HG02588 (cell line): Measurements from ENCODE around the gene TLE5.
"Not testable (repeated sequence)": the region's sequence is repeated elsewhere in the genome, so short reads cannot be mapped to it uniquely, and the experiment has no call there.

Experiments
- ATAC-seq: cut with Tn5 transposase; IDR thresholded peaks from one replicate; pipeline ENCODE4 v1.9.1; 2021; ENCODE audit warnings: mild to moderate bottlenecking, moderate library complexity; ENCODE audit not compliant: unreplicated experiment

TLE5 gene

GRCh38 chr19:3045885-3046697 lies 16.2 kb downstream of the TLE5 start:
- no peak for ATAC-seq

GRCh38 chr19:3045191-3045590 lies 17.1 kb downstream of the TLE5 start:
- no peak for ATAC-seq

- no peak for ATAC-seq
Observed at GRCh38 chr19:3042621-3043267, 19.6 kb downstream of the TLE5 start.

- ATAC-seq = no peak
Observed at GRCh38 chr19:3041761-3042620, 20.3 kb downstream of the TLE5 start.

GRCh38 chr19:3041327-3041726 lies 21.0 kb downstream of the TLE5 start:
- ATAC-seq = no peak

- ATAC-seq = no peak
Observed at GRCh38 chr19:3039641-3040077, 22.6 kb downstream of the TLE5 start.

GRCh38 chr19:3039125-3039524 lies 23.2 kb downstream of the TLE5 start:
- no peak for ATAC-seq

GRCh38 chr19:3038214-3038613 lies 24.1 kb downstream of the TLE5 start:
- ATAC-seq = no peak

GRCh38 chr19:3036977-3037544 lies 25.2 kb downstream of the TLE5 start:
- ATAC-seq = not testable (repeated sequence)

GRCh38 chr19:3036119-3036976 lies 25.9 kb downstream of the TLE5 start:
- ATAC-seq = no peak

- ATAC-seq = peak; percentile 85
Observed at GRCh38 chr19:3035542-3036118, 26.7 kb downstream of the TLE5 start.

- peak; percentile 5 for ATAC-seq
Observed at GRCh38 chr19:3034656-3035541, 27.4 kb downstream of the TLE5 start.

- no peak for ATAC-seq
Observed at GRCh38 chr19:3034406-3034655, 28.0 kb downstream of the TLE5 start.

GRCh38 chr19:3033595-3034405 lies 28.5 kb downstream of the TLE5 start:
- no peak for ATAC-seq

- no peak for ATAC-seq
Observed at GRCh38 chr19:3031607-3031867, 30.8 kb downstream of the TLE5 start.

- no peak for ATAC-seq
Observed at GRCh38 chr19:3029065-3029923, 33.0 kb downstream of the TLE5 start, which contains the start of gene TLE2. TLE2 (minus strand) TSS chr19:3029280; CDS start chr19:3028904, 376 bp downstream.

GRCh38 chr19:3028305-3029064 lies 33.8 kb downstream of the TLE5 start:
- ATAC-seq = no peak
